GM12865 (cell line): Measurements from ENCODE around the gene SEMA3A.

Experiments
- DNase-seq: peaks from one replicate; pipeline ENCODE4 v3.0.0; 2010; ENCODE audit warnings: low read depth
- H3K4me3 ChIP-seq: 2 replicates; pipeline ENCODE4 v1.5.1; 2011; ENCODE audit warnings: mild to moderate bottlenecking, low read depth, low read length, control low read depth
- TF ChIP-seq, protein P1 (sequence below): IDR thresholded peaks from 2 replicates; pipeline ENCODE4 v1.5.1; 2011; ENCODE audit warnings: low read length, control low read depth, low read depth, inconsistent platforms; ENCODE audit not compliant: insufficient read depth; ENCODE audit errors: missing control alignments

The SEMA3A gene

DNA sequence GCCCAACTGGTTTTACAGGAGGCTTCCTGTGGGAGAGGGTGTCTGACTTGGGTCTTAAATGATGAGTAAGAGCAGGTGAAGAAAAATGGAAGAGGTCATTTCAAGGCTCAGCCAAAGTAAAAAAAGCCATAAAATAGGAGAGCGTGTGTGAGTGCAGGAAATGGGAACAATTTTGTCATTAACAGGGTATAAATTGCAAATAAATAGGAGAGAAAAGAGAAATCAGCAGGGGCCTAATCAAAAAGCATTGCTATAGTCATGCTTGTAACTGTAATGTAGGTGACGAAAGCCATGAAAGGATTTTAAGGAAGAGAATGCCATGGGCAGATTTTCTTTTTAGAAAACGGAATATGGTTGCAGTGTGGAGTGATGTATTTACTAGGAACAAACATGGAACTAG is 15.7 kb upstream of the SEMA3A start:
- TF ChIP-seq, protein P1, sequence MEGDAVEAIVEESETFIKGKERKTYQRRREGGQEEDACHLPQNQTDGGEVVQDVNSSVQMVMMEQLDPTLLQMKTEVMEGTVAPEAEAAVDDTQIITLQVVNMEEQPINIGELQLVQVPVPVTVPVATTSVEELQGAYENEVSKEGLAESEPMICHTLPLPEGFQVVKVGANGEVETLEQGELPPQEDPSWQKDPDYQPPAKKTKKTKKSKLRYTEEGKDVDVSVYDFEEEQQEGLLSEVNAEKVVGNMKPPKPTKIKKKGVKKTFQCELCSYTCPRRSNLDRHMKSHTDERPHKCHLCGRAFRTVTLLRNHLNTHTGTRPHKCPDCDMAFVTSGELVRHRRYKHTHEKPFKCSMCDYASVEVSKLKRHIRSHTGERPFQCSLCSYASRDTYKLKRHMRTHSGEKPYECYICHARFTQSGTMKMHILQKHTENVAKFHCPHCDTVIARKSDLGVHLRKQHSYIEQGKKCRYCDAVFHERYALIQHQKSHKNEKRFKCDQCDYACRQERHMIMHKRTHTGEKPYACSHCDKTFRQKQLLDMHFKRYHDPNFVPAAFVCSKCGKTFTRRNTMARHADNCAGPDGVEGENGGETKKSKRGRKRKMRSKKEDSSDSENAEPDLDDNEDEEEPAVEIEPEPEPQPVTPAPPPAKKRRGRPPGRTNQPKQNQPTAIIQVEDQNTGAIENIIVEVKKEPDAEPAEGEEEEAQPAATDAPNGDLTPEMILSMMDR = no peak
- no peak overlapping the region for H3K4me3 ChIP-seq
- DNase-seq = no peak

DNA sequence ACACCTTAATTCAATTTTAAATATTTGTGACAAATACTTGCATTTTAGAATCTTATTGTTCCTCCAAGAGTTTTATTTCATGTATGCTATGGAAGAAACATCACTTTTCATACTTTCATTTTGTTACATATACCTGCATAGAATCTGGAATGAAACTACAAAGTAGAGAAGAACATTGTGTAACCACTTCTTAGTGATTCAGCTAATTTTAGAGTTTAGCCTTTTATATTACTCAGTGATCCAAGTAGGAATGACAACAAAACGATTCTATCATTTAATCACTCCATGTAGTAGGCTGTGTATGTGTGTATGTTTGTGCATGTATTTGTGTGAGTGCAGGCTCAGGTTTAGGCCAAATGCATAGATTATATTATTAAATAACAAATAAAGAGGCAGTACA is 14.4 kb upstream of the SEMA3A start:
- TF ChIP-seq, protein P1 = no peak
- no peak overlapping the region for H3K4me3 ChIP-seq
- no peak for DNase-seq

DNA sequence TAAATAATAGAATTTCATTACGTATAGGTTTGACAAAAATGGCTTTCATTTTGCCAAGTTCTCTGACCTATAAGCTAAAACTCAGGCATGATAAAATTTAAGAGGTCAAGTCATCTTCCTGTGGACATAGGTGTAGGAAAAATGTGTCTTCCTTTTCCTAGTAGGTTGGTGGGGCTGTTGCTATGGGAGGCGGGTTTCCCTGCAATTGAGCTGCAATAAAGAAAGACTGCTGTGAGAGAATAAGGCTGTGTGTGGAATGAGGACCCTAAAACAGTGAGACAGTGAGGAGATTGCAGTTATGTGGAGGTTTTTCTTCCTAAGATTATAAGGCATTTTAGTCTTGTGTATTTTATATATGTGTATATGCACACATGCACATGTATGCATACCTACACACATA is 13.0 kb upstream of the SEMA3A start:
- DNase-seq = no peak
- TF ChIP-seq, protein P1 = no peak
- H3K4me3 ChIP-seq = no peak overlapping the region

- TF ChIP-seq, protein P1 = no peak
- H3K4me3 ChIP-seq = no peak overlapping the region
- DNase-seq = no peak
These were observed 12.4 kb upstream of the SEMA3A start for GRCh38 chr7:84207025-84207424.

DNA sequence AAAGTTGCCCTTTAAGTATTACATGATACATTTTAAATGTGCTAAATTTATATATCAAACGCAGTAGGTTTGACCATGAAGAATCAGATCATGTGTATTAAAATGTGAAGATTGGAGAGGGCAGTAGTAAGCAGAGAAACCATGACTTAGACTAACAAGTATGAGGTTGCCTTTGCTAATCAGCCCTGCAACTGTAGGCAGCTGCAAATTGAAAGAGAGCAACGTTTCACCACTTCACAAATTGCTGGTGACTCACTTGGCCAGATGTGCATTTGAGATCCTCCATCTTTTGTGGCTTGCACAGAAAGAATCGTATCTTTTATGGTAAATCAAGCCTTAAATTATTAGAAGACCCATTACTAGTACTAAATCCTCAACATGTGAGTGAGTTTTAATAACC is 10.1 kb upstream of the SEMA3A start:
- TF ChIP-seq, protein P1 = no peak
- DNase-seq = no peak
- H3K4me3 ChIP-seq = no peak overlapping the region

DNA sequence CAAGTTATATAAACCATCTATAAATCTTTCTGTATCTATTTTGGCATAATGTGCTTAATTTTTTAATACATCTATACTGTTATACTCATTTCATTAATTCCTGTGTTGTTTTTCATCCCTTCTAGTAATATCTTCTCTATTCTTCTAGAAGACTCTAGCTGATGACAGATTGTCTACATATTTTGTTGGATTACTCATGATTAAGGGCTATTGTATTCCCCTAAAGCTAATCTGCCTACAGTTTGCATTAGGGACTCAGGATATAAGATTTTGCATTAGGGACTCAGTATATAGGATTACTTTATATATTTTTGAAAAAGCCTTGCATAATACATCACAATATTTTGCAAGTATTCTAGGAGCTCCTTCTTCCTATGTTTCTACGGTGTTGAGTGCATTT is 8.3 kb upstream of the SEMA3A start:
- H3K4me3 ChIP-seq = no peak overlapping the region
- TF ChIP-seq, protein P1 = no peak
- no peak for DNase-seq

DNA sequence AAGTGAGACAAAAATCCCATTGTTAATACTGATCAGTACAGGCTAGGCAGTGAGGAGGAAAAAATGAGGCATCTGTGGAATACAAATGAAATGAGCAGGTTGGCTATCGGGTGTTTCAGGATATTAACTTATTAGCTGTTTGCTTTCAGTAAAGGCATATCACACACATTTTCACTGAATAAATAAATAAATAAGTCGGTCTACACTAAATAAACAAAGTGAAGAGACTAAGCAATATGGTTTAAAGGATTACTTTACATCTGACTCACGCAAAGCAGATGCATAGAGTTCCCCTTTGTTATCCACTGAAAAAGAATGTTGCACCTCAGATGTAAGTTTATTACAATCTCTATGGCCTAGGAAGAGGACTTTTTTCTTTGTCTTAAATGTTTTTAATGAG is 6.3 kb upstream of the SEMA3A start:
- no peak overlapping the region for H3K4me3 ChIP-seq
- DNase-seq = no peak
- TF ChIP-seq, protein P1 = no peak
